HG02884 (cell line): ENCODE measurements around the gene DPPA5.
"Not testable (repeated sequence)": the region's sequence is repeated elsewhere in the genome, so short reads cannot be mapped to it uniquely, and the experiment has no call there.

Experiments used
- ATAC-seq: cut with Tn5 transposase; IDR thresholded peaks from one replicate; pipeline ENCODE4 v1.9.1; 2021; ENCODE audit warnings: mild to moderate bottlenecking, moderate library complexity; ENCODE audit not compliant: unreplicated experiment

DPPA5 gene

GRCh38 chr6:73364549-73364948 lies 10.5 kb upstream of the DPPA5 start:
- no peak for ATAC-seq

- ATAC-seq = no peak
Observed at GRCh38 chr6:73364121-73364520, 10.0 kb upstream of the DPPA5 start.

- no peak for ATAC-seq
Observed at GRCh38 chr6:73363537-73363875, 9.4 kb upstream of the DPPA5 start.

GRCh38 chr6:73362869-73363536 lies 8.9 kb upstream of the DPPA5 start:
- no peak for ATAC-seq

- ATAC-seq = no peak
Observed at GRCh38 chr6:73362358-73362757, 8.3 kb upstream of the DPPA5 start, which contains the start of gene KHDC3L. TSS of gene KHDC3L (plus strand) at chr6:73362658. CDS start at chr6:73362730, 72 bp downstream.

- ATAC-seq = no peak
Observed at GRCh38 chr6:73349311-73349710, 4.8 kb downstream of the DPPA5 start.

- ATAC-seq = no peak
Observed at GRCh38 chr6:73348550-73349204, 5.4 kb downstream of the DPPA5 start.

GRCh38 chr6:73343164-73343563 lies 10.9 kb downstream of the DPPA5 start:
- ATAC-seq = no peak

- ATAC-seq = no peak
Observed at GRCh38 chr6:73342174-73342573, 11.9 kb downstream of the DPPA5 start.

- no peak for ATAC-seq
Observed at GRCh38 chr6:73341335-73341734, 12.7 kb downstream of the DPPA5 start.

GRCh38 chr6:73340048-73340447 lies 14.0 kb downstream of the DPPA5 start:
- ATAC-seq = no peak

GRCh38 chr6:73339340-73339739 lies 14.7 kb downstream of the DPPA5 start:
- ATAC-seq = no peak

GRCh38 chr6:73329201-73329600 lies 24.9 kb downstream of the DPPA5 start:
- ATAC-seq = peak; percentile 83

GRCh38 chr6:73328790-73329189 lies 25.3 kb downstream of the DPPA5 start:
- ATAC-seq = no peak

- ATAC-seq = no peak
Observed at GRCh38 chr6:73325656-73326055, 28.4 kb downstream of the DPPA5 start.

- no peak for ATAC-seq
Observed at GRCh38 chr6:73323323-73323722, 30.8 kb downstream of the DPPA5 start.

GRCh38 chr6:73314577-73315492 lies 39.2 kb downstream of the DPPA5 start:
- no peak for ATAC-seq

GRCh38 chr6:73310503-73310845 lies 43.6 kb downstream of the DPPA5 start:
- ATAC-seq = not testable (repeated sequence)

GRCh38 chr6:73309785-73310502 lies 44.1 kb downstream of the DPPA5 start:
- peak; percentile 98 for ATAC-seq

GRCh38 chr6:73309535-73309784 lies 44.6 kb downstream of the DPPA5 start:
- no peak for ATAC-seq
